ENCODE results near the gene RNF223.

DNA sequence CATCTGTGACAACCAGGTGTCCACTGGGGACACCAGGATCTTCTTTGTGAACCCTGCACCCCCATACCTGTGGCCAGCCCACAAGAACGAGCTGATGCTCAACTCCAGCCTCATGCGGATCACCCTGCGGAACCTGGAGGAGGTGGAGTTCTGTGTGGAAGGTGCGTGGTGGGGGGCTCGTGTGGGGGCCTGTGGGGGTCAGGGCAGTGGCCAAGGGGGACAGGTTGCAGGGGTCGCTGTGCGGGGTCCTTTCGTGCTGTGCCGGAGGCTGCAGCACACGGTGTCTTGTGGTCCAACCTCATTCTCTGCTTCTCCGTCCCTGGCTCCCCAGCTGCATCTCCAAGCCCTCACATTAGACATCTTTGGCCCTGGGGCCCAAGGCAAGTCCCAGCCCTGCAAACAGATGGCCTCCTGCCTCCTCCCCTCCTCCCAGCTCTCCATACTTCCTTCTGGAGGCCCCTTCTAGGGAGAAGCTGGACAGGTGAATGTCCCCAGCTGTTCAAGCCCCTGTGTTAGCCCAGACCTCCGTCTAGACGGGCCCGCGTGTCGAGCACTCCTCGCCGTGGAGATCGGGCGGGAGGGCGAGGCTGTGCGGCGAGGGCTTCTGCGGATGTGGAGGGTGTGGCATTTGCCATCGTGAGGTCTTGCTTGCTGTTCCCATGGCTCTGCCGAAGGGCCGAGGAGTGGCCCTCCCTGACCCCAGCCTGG lies 51.6 kb downstream of the RNF223 start:
- TF ChIP-seq, protein P1, sequence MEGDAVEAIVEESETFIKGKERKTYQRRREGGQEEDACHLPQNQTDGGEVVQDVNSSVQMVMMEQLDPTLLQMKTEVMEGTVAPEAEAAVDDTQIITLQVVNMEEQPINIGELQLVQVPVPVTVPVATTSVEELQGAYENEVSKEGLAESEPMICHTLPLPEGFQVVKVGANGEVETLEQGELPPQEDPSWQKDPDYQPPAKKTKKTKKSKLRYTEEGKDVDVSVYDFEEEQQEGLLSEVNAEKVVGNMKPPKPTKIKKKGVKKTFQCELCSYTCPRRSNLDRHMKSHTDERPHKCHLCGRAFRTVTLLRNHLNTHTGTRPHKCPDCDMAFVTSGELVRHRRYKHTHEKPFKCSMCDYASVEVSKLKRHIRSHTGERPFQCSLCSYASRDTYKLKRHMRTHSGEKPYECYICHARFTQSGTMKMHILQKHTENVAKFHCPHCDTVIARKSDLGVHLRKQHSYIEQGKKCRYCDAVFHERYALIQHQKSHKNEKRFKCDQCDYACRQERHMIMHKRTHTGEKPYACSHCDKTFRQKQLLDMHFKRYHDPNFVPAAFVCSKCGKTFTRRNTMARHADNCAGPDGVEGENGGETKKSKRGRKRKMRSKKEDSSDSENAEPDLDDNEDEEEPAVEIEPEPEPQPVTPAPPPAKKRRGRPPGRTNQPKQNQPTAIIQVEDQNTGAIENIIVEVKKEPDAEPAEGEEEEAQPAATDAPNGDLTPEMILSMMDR (IDR thresholded peaks at IDR 0.05) = no peak
- no peak for TF ChIP-seq POLR2A (IDR thresholded peaks at IDR 0.05)

Measured in lower leg skin (tissue), 3 donors.